H1 (cell line): ENCODE results near the gene MAGEA6. TPM values are rescaled to one million over a fixed set of nuclear protein-coding genes. Genes with fewer than 3 reads are reported as not detected.

Experiments used
- CTCF ChIA-PET: fragments of 300-600 bp; sonication (Branson Sonifier 250); formaldehyde crosslinking; loops from one replicate; lab custom pipeline; 2021; ENCODE audit not compliant: partially characterized antibody; lab: Charles Lee
- POLR2A ChIA-PET: fragments of 300-600 bp; sonication (Branson Sonifier 250); formaldehyde crosslinking; loops from one replicate; lab custom pipeline; 2021; ENCODE audit warnings: inconsistent platforms; ENCODE audit not compliant: partially characterized antibody; lab: Charles Lee
- DNase-seq, 2 experiments: peaks; one replicate each; pipeline versions ENCODE4 v3.0.0 to v3.0.0-alpha.2; 2010 to 2022; ENCODE audit warnings: low spot score in 2 of 2, low read depth in 1 of 2, mixed read lengths in 1 of 2
- FAIRE-seq: peaks from 2 replicates; lab custom pipeline; 2011; peaks lifted over from hg19 to GRCh38; lab: Jason Lieb, UNC
- H2AFZ ChIP-seq: 2 replicates; pipeline ENCODE4 v1.8.1; 2012; ENCODE audit warnings: low read length, inconsistent platforms
- H2AK5ac ChIP-seq: 2 replicates; pipeline ENCODE4 v1.6.1; 2013; ENCODE audit warnings: low read depth, low read length
- H2BK120ac ChIP-seq: replicated peaks from 2 replicates; pipeline ENCODE3; 2013; ENCODE audit warnings: low read depth, low read length, inconsistent platforms
- H2BK12ac ChIP-seq: 2 replicates; pipeline ENCODE4 v1.6.1; 2013; ENCODE audit warnings: low read depth, low read length
- H2BK15ac ChIP-seq: 2 replicates; pipeline ENCODE4 v1.6.1; 2013; ENCODE audit warnings: low read length
- H2BK20ac ChIP-seq: 2 replicates; pipeline ENCODE4 v1.6.1; 2013; ENCODE audit warnings: low read length
- H2BK5ac ChIP-seq: 2 replicates; pipeline ENCODE4 v1.6.1; 2013; ENCODE audit warnings: low read depth, low read length
- H3K14ac ChIP-seq: 2 replicates; pipeline ENCODE4 v1.6.1; 2013; ENCODE audit warnings: inconsistent platforms; ENCODE audit not compliant: insufficient read length
- H3K18ac ChIP-seq: 2 replicates; pipeline ENCODE4 v1.6.1; 2013; ENCODE audit warnings: low read length; ENCODE audit errors: extremely low read depth
- H3K23ac ChIP-seq: 2 replicates; pipeline ENCODE4 v1.6.1; 2013; ENCODE audit warnings: inconsistent platforms; ENCODE audit not compliant: insufficient read length
- H3K23me2 ChIP-seq: 2 replicates; pipeline ENCODE4 v1.6.1; 2013; ENCODE audit warnings: low read depth, low read length
- H3K27ac ChIP-seq: 2 replicates; pipeline ENCODE4 v1.6.1; 2011; ENCODE audit warnings: low read depth, low read length, inconsistent platforms
- H3K27me3 ChIP-seq, 4 experiments: replicated peaks in 1 of 4; 1 replicate in 1 of 4; 2 replicates in 3 of 4; pipeline versions ENCODE4 v1.6.1 to v1.8.1; 2011 to 2013; ENCODE audit warnings: low read length in 3 of 4, mild to moderate bottlenecking in 3 of 4, inconsistent platforms in 2 of 4, mixed read lengths in 2 of 4, moderate library complexity in 1 of 4; ENCODE audit not compliant: control insufficient read depth in 3 of 4, insufficient read depth in 3 of 4; ENCODE audit errors: extremely low read depth in 1 of 4
- H3K36me3 ChIP-seq, 4 experiments: 2 replicates each; pipeline versions ENCODE4 v1.6.1 to v1.8.1; 2011 to 2013; ENCODE audit warnings: mild to moderate bottlenecking in 4 of 4, low read length in 3 of 4, moderate library complexity in 2 of 4, control low read depth in 1 of 4, inconsistent platforms in 1 of 4; ENCODE audit not compliant: insufficient read depth in 4 of 4, control insufficient read depth in 2 of 4
- H3K4ac ChIP-seq: replicated peaks from 2 replicates; pipeline ENCODE3; 2013; ENCODE audit warnings: low read length, low read depth, mixed read lengths, inconsistent platforms; ENCODE audit not compliant: insufficient read length
- H3K4me1 ChIP-seq, 4 experiments: replicated peaks in 1 of 4; 1 replicate in 1 of 4; 2 replicates in 3 of 4; pipeline versions ENCODE4 v1.6.1 to v1.8.1; 2011 to 2013; ENCODE audit warnings: low read length in 3 of 4, inconsistent platforms in 2 of 4, mixed read lengths in 1 of 4; ENCODE audit not compliant: insufficient read depth in 4 of 4, control insufficient read depth in 3 of 4
- H3K4me2 ChIP-seq, 2 experiments: 2 replicates each; pipeline versions ENCODE4 v1.6.1 to v1.8.1; 2011 to 2013; ENCODE audit warnings: low read depth in 2 of 2, low read length in 2 of 2, control low read depth in 1 of 2, inconsistent platforms in 1 of 2, mild to moderate bottlenecking in 1 of 2; ENCODE audit not compliant: insufficient read depth in 1 of 2
- H3K4me3 ChIP-seq, 4 experiments: fragments of 200-600, 300-600 bp in 1 of 4; sonication (generic), shearing (Covaris generic), sonication (Bioruptor Twin) in 1 of 4; 2 replicates each; pipeline versions ENCODE4 v1.5.1 to v1.8.1; 2011 to 2016; ENCODE audit warnings: low read length in 4 of 4, low read depth in 3 of 4, control low read depth in 2 of 4, inconsistent platforms in 2 of 4, mild to moderate bottlenecking in 2 of 4, mixed read lengths in 1 of 4, moderate library complexity in 1 of 4; ENCODE audit not compliant: insufficient read depth in 2 of 4; ENCODE audit errors: extremely low read depth in 1 of 4
- H3K56ac ChIP-seq: replicated peaks from 2 replicates; pipeline ENCODE3; 2013; ENCODE audit warnings: low read depth, mild to moderate bottlenecking, mixed read lengths, low read length, inconsistent platforms; ENCODE audit not compliant: insufficient read length
- H3K79me1 ChIP-seq: 2 replicates; pipeline ENCODE4 v1.6.1; 2013; ENCODE audit warnings: low read depth, low read length, control low read depth
- H3K79me2 ChIP-seq, 2 experiments: 2 replicates each; pipeline versions ENCODE4 v1.6.1 to v1.8.1; 2012 to 2013; ENCODE audit warnings: low read length in 2 of 2, mild to moderate bottlenecking in 2 of 2, inconsistent platforms in 1 of 2; ENCODE audit not compliant: insufficient read depth in 2 of 2, control insufficient read depth in 1 of 2
- H3K9ac ChIP-seq, 4 experiments: replicated peaks in 1 of 4; 1 replicate in 1 of 4; 2 replicates in 3 of 4; pipeline versions ENCODE4 v1.6.1 to v1.8.1; 2011 to 2013; ENCODE audit warnings: low read depth in 3 of 4, low read length in 3 of 4, control low read depth in 2 of 4, mild to moderate bottlenecking in 2 of 4, moderate library complexity in 2 of 4, inconsistent platforms in 1 of 4; ENCODE audit errors: extremely low read depth in 1 of 4
- H3K9me3 ChIP-seq, 2 experiments: 2 replicates each; pipeline versions ENCODE4 v1.6.1 to v1.8.1; 2012 to 2013; ENCODE audit warnings: mild to moderate bottlenecking in 2 of 2, moderate library complexity in 2 of 2, control low read depth in 1 of 2, inconsistent platforms in 1 of 2, low read depth in 1 of 2, low read length in 1 of 2, mixed read lengths in 1 of 2; ENCODE audit not compliant: insufficient read depth in 2 of 2
- H4K20me1 ChIP-seq, 2 experiments: replicated peaks in 1 of 2; 2 replicates each; pipeline versions ENCODE3 to v1.8.1; 2011 to 2013; ENCODE audit warnings: inconsistent platforms in 2 of 2, low read length in 2 of 2, mild to moderate bottlenecking in 1 of 2; ENCODE audit not compliant: insufficient read depth in 2 of 2, control insufficient read depth in 1 of 2
- H4K5ac ChIP-seq: 2 replicates; pipeline ENCODE4 v1.6.1; 2013; ENCODE audit warnings: low read length, low read depth, mixed read lengths, inconsistent platforms; ENCODE audit not compliant: insufficient read length
- H4K8ac ChIP-seq: 2 replicates; pipeline ENCODE4 v1.8.0; 2013; ENCODE audit warnings: mild to moderate bottlenecking, moderate library complexity, low read length, inconsistent platforms; ENCODE audit not compliant: insufficient read depth; ENCODE audit errors: extremely low read depth
- H4K91ac ChIP-seq: replicated peaks from 2 replicates; pipeline ENCODE3; 2013; ENCODE audit warnings: low read length, mixed read lengths, inconsistent platforms; ENCODE audit not compliant: insufficient read length
- ATF3 ChIP-seq: IDR thresholded peaks from 2 replicates; pipeline ENCODE4 v1.6.1; 2011; ENCODE audit warnings: low read depth, mild to moderate bottlenecking, low read length; ENCODE audit not compliant: insufficient read depth
- BCL11A ChIP-seq, 2 experiments: IDR thresholded peaks; one replicate each; pipeline ENCODE4 v1.6.1; 2011; ENCODE audit warnings: low read depth in 2 of 2, low read length in 2 of 2, mild to moderate bottlenecking in 2 of 2
- CEBPB ChIP-seq: IDR thresholded peaks from 2 replicates; pipeline ENCODE4 v1.6.1; 2012; ENCODE audit warnings: low read depth, low read length
- EGR1 ChIP-seq: IDR thresholded peaks from 2 replicates; pipeline ENCODE4 v1.6.1; 2011; ENCODE audit warnings: low read depth, low read length, borderline replicate concordance
- GABPA ChIP-seq: IDR thresholded peaks from 2 replicates; pipeline ENCODE4 v1.6.1; 2011; ENCODE audit warnings: mild to moderate bottlenecking, low read length, moderate library complexity, borderline replicate concordance; ENCODE audit not compliant: insufficient read depth
- MAFK ChIP-seq: IDR thresholded peaks from 2 replicates; pipeline ENCODE4 v1.6.1; 2012; ENCODE audit warnings: low read depth, mild to moderate bottlenecking, improper control_type of control experiment, low read length
- NANOG ChIP-seq: IDR thresholded peaks from 2 replicates; pipeline ENCODE4 v1.6.1; 2011; ENCODE audit warnings: low read length, low read depth, mild to moderate bottlenecking, inconsistent platforms; ENCODE audit not compliant: insufficient read depth, poor library complexity, severe bottlenecking
- PHF8 ChIP-seq: fragments of 200-600 bp; sonication (generic); conservative IDR thresholded peaks from 2 replicates; pipeline ENCODE4 v1.7.1; 2012; ENCODE audit warnings: low read depth, mild to moderate bottlenecking, inconsistent platforms, low read length, moderate library complexity
- TAF1 ChIP-seq: IDR thresholded peaks from 2 replicates; pipeline ENCODE4 v1.6.1; 2011; ENCODE audit warnings: mild to moderate bottlenecking, low read depth, low read length
- TAF7 ChIP-seq: optimal IDR thresholded peaks from 2 replicates; pipeline ENCODE3; 2011; ENCODE audit warnings: low read depth, mild to moderate bottlenecking, inconsistent platforms, low read length, moderate library complexity, borderline replicate concordance
- WGBS, 2 experiments: shearing (Covaris generic) in 1 of 2; methylation state at CpG; one replicate each; pipeline versions ENCODE4 v1.1.6 to v1.1.7; 2013 to 2015; ENCODE audit warnings: low lambda C conversion rate in 2 of 2, mixed read lengths in 2 of 2, inconsistent platforms in 1 of 2, low coverage in 1 of 2, missing lambda C conversion rate in 1 of 2; ENCODE audit not compliant: insufficient replicate concordance in 2 of 2, insufficient coverage in 1 of 2, insufficient read length in 1 of 2; ENCODE audit errors: extremely low coverage in 1 of 2, missing lambda C conversion rate in 1 of 2; 5-methylcytosine and 5-hydroxymethylcytosine counted together
- polyA plus RNA-seq, 7 experiments: library from polyadenylated mRNA; depleted of rRNA in 3 of 7; stranded (reverse) in 5 of 7; unstranded in 2 of 7; fragments of >200 nt in 5 of 7; fragments of 200-250 nt in 2 of 7; gene quantifications; 1 replicate in 5 of 7; 2 replicates in 1 of 7; 4 replicates in 1 of 7; pipeline versions ENCODE4 v1.2.1 to v1.2.3, GENCODE V29; 2011 to 2013; ENCODE audit warnings: missing spikeins in 2 of 7, mixed read lengths in 2 of 7
- total RNA-seq: library from RNA; stranded (reverse); fragmentation: NEBNext Ultra II Directional; extraction: Animal tissue kit (Norgen Biotek cat#: 25700); gene quantifications from 2 replicates; pipeline ENCODE4 v1.2.1, GENCODE V29; 2021
- TF ChIP-seq, protein P1 (sequence below): IDR thresholded peaks from 2 replicates; pipeline ENCODE4 v1.6.1; 2012; ENCODE audit warnings: inconsistent platforms

MAGEA6 gene
- total and polyA plus RNA-seq, 2 of the 8 experiments (the other 6 are each of a cell fraction or from before 2014, with no cell fraction given): 0.08 TPM; not detected in 1

GRCh38 chrX:152798945-152799344 is 29.5 kb upstream of the MAGEA6 start:
- DNase-seq (no peak), FAIRE-seq (no peak)
- H2BK12ac ChIP-seq: no peak overlapping the region
- H3K79me2 ChIP-seq: no peaks in the 10 kb centered on the region
- no peak overlapping the region for H2AK5ac ChIP-seq
- H3K4me1 ChIP-seq: no peaks in the 10 kb centered on the region
- H3K4me2 ChIP-seq: no peak overlapping the region
- H3K23me2 ChIP-seq: no peaks in the 10 kb centered on the region
- H3K27me3 ChIP-seq: no peaks in the 10 kb centered on the region
- no peak overlapping the region for H3K14ac ChIP-seq
- ChIA-PET POLR2A (interaction anchor here (0.7 kb wide), 1 partner anchor 1039 kb away, joined by 3 read pairs; no protein-coding TSS in a partner anchor), CTCF (interaction anchor here (1.9 kb wide), 1 partner anchor 19 kb away, joined by 6 read pairs; no protein-coding TSS in a partner anchor)
- H4K5ac ChIP-seq: no peak overlapping the region
- H4K8ac ChIP-seq: no peak overlapping the region
- no peak overlapping the region for H3K27ac ChIP-seq
- H3K18ac ChIP-seq: no peak overlapping the region
- no peak overlapping the region for H3K56ac ChIP-seq
- no peak overlapping the region for H3K4me3 ChIP-seq
- H3K79me1 ChIP-seq: no peaks in the 10 kb centered on the region
- H3K23ac ChIP-seq: no peak overlapping the region
- no peak overlapping the region for H3K4ac ChIP-seq
- no peaks in the 10 kb centered on the region for H3K36me3 ChIP-seq
- no peak overlapping the region for H2BK20ac ChIP-seq
- no peak overlapping the region for H3K9ac ChIP-seq
- no peak overlapping the region for H2AFZ ChIP-seq
- no peak overlapping the region for H2BK5ac ChIP-seq
- no peak overlapping the region for H2BK15ac ChIP-seq
- 50% methylated on average over 1 of the region's 1 CpG; no CpG with 5 or more reads in 1 of the 2 experiments for WGBS, 2 experiments
- TF ChIP-seq BCL11A (IDR thresholded peaks at IDR 0.05; ENCODE audit: low read depth in 2 of 2, low read length in 2 of 2): no peak
- no peak for TF ChIP-seq NANOG
- no peak for TF ChIP-seq TAF1
- TF ChIP-seq EGR1: no peak
- TF ChIP-seq, protein P1, sequence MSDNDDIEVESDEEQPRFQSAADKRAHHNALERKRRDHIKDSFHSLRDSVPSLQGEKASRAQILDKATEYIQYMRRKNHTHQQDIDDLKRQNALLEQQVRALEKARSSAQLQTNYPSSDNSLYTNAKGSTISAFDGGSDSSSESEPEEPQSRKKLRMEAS: no peak
- TF ChIP-seq GABPA: no peak
- no peak for TF ChIP-seq TAF7
- TF ChIP-seq CEBPB: no peak
- no peak for TF ChIP-seq MAFK
- no peak for TF ChIP-seq PHF8
- TF ChIP-seq ATF3: no peak
- H4K91ac ChIP-seq: no peak overlapping the region
- no peak overlapping the region for H2BK120ac ChIP-seq
- H4K20me1 ChIP-seq: no peaks in the 10 kb centered on the region
- no peaks in the 10 kb centered on the region for H3K9me3 ChIP-seq
